Colonic mucosa (tissue), 4 donors: ENCODE measurements around the gene EPN2. TPM values are rescaled to one million over a fixed set of nuclear protein-coding genes. Genes with fewer than 3 reads are reported as not detected.
A peak's percentile ranks its signal among the peaks of the same experiment; 100 is the strongest.
"Not testable (repeated sequence)": the region's sequence is repeated elsewhere in the genome, so short reads cannot be mapped to it uniquely, and the experiment has no call there.

Experiments
- DNase-seq: peaks from one replicate; pipeline ENCODE4 v3.0.0-alpha.2; 2020
- H3K27ac ChIP-seq: fragments of 200-600 bp; one replicate; pipeline ENCODE4 v1.8.0; 2021
- H3K27me3 ChIP-seq: fragments of 200-600 bp; one replicate; pipeline ENCODE4 v1.8.0; 2021
- H3K36me3 ChIP-seq: fragments of 200-600 bp; one replicate; pipeline ENCODE4 v1.8.0; 2021
- H3K4me1 ChIP-seq: fragments of 200-600 bp; one replicate; pipeline ENCODE4 v1.8.0; 2021; ENCODE audit warnings: mild to moderate bottlenecking
- H3K4me3 ChIP-seq: fragments of 200-600 bp; one replicate; pipeline ENCODE4 v1.8.0; 2021
- H3K9ac ChIP-seq, 2 donors: one replicate each; pipeline ENCODE4 v1.7.0; 2013; ENCODE audit warnings: control low read depth in 2 of 2, low read depth in 2 of 2, low read length in 2 of 2
- H3K9me3 ChIP-seq: fragments of 200-600 bp; one replicate; pipeline ENCODE4 v1.8.0; 2021
- intact Hi-C: fragments of 100-400 bp; cut with DNase I; formaldehyde crosslinking; loops from one replicate; pipeline ENCODE4 v1.14.1; 2022
- total RNA-seq, 2 donors: library from RNA; stranded (reverse); fragmentation: NEBNext Ultra II Directional in 1 of 2; extraction: Animal tissue kit (Norgen Biotek cat#: 25700) in 1 of 2; gene quantifications; one replicate each; pipeline ENCODE4 v1.2.1, GENCODE V29; 2021
- donor health status: healthy.
- donor health status: DM: no; HTN: no; CAD: no.
- donor health status: DM: no; HTN: no; CAD: no.

Gene EPN2
- 10 to 100 TPM; 34.7 to 36.3 TPM for total RNA-seq

DNA sequence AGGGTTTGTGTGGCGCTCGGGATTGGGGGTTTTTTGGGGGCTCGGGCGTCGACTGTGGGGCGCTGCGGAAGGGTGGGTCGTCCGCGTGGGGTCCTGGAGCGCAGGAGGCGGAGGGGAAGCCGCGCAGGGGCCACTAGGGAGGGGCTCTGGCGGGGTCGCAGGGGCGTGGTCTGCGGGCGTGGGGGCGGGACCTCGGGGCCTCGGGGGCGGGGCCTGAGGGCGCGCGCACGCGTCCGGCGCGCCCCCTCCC, at the start of gene EPN2:
Gene EPN2, plus strand, starts transcription at position 228 of the 250 bp plus-strand sequence. CDS start 45,754 bp downstream, outside the sequence.
- intact Hi-C loops: not testable (repeated sequence)

DNA sequence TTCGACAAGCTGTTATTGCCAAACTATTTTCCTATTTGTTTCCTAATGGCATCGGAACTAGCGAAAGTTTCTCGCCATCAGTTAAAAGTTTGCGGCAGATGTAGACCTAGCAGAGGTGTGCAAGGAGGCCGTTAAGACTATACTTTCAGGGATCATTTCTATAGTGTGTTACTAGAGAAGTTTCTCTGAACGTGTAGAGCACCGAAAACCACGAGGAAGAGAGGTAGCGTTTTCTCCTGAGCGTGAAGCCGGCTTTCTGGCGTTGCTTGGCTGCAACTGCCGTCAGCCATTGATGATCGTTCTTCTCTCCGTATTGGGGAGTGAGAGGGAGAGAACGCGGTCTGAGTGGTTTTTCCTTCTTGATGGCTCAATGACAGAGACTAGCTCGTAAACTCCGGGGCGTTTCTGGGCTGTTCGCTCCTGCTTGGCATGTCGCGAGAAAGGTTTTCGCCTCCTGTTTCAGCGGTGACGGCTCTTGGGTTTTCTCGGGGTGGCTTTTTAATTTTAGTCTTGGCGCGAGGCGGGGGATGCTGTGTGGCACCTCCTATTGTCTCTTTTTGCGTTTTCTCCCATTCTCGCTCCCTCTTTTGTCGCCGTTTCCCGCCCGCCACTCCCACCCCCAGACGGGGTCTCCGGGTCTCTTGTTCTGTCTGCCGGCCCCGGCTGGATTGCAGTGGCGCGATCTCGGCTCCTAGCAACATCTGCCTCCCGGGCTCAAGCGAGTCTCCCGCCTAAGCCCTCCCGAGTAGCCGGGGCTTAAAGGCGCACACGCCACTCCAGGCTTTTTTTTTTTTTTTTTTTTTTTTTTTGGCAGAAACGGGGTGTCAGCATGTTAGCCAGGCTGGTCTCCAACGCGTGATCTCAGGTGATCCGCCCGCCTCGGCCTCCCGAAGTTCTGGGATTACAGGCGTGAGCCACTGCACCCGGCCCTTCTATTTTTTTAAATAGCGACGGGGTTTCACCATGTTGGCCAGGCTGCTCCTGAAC, 49.0 kb upstream of the EPN2 start:
- DNase-seq, H3K27me3 ChIP-seq, H3K4me1 ChIP-seq, H3K36me3 ChIP-seq, H3K4me3 ChIP-seq, H3K27ac ChIP-seq, H3K9me3 ChIP-seq, intact Hi-C loops, H3K9ac ChIP-seq: not testable (repeated sequence)

More for the DNA sequence above, at the start of gene EPN2:
- peak within 1 kb of the TSS; percentile 85 to 88 for H3K9ac ChIP-seq
- H3K27ac ChIP-seq: peak within 1 kb of the TSS; percentile 75
- not testable (repeated sequence) for H3K27me3 ChIP-seq, H3K36me3 ChIP-seq, H3K4me1 ChIP-seq, H3K9me3 ChIP-seq
- DNase-seq: peak; percentile 69
- peak within 1 kb of the TSS; percentile 97 for H3K4me3 ChIP-seq

DNA sequence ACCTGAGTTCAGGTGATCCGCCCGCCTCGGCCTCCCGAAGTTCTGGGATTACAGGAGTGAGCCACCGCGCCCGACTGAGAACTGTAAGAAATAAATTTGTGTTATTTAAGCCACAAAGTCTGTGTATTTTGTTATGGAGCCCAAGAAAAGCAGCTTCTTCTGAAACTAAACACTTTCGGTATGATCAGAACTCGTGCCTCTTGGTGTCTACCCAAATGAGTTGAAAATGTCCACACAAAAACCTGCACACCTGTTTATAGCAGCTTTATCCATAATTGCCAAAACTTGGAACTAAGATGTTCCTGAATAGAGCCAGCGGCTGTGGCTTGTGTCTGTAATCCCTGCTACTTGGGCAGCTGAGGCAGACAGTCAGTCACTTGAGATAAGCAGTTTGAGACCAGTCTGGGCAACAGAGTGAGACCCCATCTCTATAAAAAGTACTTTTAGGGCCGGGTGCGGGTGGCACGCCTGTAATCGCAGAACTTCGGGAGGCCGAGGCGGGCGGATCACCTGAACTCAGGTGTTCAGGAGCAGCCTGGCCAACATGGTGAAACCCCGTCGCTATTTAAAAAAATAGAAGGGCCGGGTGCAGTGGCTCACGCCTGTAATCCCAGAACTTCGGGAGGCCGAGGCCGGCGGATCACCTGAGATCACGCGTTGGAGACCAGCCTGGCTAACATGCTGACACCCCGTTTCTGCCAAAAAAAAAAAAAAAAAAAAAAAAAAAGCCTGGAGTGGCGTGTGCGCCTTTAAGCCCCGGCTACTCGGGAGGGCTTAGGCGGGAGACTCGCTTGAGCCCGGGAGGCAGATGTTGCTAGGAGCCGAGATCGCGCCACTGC, 48.1 kb upstream of the EPN2 start:
- H3K9me3 ChIP-seq, DNase-seq, H3K27me3 ChIP-seq, H3K36me3 ChIP-seq, H3K9ac ChIP-seq, H3K4me1 ChIP-seq, H3K27ac ChIP-seq, H3K4me3 ChIP-seq, intact Hi-C loops: not testable (repeated sequence)

DNA sequence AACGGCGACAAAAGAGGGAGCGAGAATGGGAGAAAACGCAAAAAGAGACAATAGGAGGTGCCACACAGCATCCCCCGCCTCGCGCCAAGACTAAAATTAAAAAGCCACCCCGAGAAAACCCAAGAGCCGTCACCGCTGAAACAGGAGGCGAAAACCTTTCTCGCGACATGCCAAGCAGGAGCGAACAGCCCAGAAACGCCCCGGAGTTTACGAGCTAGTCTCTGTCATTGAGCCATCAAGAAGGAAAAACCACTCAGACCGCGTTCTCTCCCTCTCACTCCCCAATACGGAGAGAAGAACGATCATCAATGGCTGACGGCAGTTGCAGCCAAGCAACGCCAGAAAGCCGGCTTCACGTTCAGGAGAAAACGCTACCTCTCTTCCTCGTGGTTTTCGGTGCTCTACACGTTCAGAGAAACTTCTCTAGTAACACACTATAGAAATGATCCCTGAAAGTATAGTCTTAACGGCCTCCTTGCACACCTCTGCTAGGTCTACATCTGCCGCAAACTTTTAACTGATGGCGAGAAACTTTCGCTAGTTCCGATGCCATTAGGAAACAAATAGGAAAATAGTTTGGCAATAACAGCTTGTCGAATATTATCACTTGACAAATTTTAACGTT, 47.3 kb upstream of the EPN2 start:
- H3K9me3 ChIP-seq, H3K27ac ChIP-seq, intact Hi-C loops, H3K27me3 ChIP-seq, H3K4me1 ChIP-seq, H3K9ac ChIP-seq, H3K4me3 ChIP-seq, H3K36me3 ChIP-seq, DNase-seq: not testable (repeated sequence)

DNA sequence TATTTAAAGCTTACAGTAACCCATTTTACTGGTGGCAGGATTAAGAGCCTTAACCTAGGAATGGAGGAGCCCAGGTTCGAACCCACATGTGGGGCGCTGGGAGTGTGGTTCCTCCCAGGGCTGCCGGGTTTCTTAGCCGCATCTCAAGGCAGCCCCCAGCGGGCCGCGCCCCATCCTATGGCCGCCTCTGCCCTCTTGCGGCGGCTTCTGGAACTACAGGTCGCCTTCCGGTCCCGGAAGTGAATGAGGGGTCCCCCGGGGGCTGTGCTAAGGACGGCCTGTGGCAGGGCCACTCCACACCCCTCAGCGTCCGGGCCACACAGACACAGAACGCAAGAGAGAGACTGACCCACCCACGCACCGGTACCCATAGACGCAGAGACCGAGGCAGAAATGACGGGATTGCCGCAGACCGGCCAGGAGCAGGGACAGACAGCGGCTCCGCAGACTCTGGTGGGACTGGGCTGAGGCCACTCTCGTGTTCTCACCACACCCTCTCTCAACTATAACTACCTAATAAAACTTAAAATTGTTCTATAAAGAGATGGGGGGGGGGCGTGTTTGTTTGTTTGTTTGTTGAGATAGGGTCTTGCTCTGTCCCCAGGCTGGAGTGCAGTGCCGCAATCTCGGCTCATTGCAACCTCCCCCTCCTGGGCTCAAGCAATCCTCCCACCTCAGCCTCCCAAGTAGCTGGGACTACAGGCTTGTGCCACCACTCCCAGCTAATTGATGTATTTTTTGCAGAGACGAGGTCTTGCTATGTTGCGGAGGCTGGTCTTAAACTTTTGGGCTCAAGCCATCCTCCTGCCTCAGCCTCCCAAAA, 40.6 kb upstream of the EPN2 start:
- H3K4me1 ChIP-seq, H3K27me3 ChIP-seq, H3K9ac ChIP-seq, DNase-seq, H3K4me3 ChIP-seq, H3K36me3 ChIP-seq, H3K27ac ChIP-seq, H3K9me3 ChIP-seq, intact Hi-C loops: not testable (repeated sequence)

DNA sequence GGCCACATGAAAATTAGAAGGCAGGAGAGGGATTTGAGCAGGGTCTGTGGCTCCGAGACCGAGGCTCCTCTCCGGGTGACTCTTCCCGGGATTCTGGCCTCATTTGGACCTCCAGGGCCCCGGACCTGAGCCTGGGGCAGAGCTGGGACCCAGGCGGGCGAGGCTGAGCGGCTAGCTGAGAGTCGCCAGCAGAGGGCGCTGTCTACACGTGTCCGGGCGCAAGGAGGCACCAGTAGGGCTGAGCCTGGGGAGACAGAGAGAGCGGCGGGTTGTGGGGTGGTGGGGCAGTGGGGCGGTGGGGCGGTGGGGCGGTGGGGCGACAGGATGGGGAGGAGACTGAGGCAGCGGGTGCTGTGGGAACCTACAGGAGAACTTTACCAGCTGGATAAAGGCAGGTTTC, 34.7 kb upstream of the EPN2 start:
- H3K27ac ChIP-seq, H3K4me1 ChIP-seq, H3K9ac ChIP-seq, H3K9me3 ChIP-seq, H3K36me3 ChIP-seq, intact Hi-C loops, H3K27me3 ChIP-seq, H3K4me3 ChIP-seq, DNase-seq: not testable (repeated sequence)

DNA sequence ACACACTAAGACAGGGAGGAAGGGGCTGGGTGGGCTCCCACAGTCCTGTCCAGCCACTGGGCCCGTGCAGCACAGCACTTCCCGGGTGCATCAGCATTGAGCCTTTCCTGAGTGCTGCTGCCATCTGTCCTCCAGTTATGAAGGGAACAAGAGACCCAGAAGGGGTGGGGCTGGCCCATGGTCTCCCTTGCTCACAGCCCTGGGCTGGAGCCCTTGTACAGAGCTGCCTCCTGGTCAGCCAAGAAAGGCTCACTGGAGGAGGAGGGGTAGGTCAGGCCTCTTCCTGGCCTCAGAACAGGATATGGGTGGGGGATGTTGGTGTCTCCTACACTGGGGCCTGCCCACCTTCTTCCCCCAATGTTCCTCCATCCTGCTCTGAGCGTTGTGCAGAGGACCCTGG, 33.7 kb upstream of the EPN2 start:
- H3K27me3 ChIP-seq, intact Hi-C loops, DNase-seq, H3K27ac ChIP-seq, H3K9me3 ChIP-seq, H3K36me3 ChIP-seq, H3K4me3 ChIP-seq, H3K9ac ChIP-seq, H3K4me1 ChIP-seq: not testable (repeated sequence)

DNA sequence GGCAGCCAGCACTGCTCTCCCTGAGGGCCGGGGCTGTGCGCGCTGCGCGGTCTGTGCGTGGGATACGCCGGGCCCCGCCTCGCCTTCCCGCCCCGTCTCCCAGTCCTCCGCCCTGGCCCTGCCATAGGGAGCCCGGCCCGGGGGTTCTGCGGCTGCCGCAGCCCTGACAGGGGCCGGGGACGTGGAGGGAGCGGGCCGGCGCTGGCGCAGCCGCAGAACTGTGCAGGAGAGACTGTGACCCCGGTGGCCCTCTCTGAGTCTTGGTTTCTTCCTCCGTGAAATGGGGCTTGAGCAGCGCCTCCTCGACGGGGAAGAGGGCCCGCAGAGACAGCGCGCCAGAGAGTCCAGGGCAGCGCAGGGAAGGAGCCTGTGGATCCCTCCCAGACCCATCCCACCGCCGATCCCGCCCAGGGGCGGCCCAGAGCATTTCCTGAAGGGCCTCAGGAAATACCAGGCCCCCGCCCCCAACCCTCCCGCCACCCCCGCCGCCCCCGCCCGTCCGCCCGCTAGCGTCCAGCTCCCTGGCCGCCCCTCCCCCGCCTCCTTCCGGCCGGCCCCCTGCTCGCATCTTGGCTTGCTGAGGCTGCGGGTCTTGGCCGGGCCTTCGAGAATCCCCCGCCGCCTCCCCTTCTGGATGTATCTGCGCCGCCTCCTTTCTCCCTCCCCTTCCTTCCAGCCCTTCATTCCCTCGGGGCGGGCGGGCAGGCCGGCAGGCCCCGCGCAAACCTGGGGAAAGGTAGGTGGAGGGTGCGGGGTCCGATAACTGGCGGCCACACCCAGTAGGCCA, 21.9 kb upstream of the EPN2 start:
- H3K36me3 ChIP-seq, H3K9me3 ChIP-seq, H3K27ac ChIP-seq, intact Hi-C loops, H3K27me3 ChIP-seq, DNase-seq, H3K4me1 ChIP-seq, H3K9ac ChIP-seq, H3K4me3 ChIP-seq: not testable (repeated sequence)

DNA sequence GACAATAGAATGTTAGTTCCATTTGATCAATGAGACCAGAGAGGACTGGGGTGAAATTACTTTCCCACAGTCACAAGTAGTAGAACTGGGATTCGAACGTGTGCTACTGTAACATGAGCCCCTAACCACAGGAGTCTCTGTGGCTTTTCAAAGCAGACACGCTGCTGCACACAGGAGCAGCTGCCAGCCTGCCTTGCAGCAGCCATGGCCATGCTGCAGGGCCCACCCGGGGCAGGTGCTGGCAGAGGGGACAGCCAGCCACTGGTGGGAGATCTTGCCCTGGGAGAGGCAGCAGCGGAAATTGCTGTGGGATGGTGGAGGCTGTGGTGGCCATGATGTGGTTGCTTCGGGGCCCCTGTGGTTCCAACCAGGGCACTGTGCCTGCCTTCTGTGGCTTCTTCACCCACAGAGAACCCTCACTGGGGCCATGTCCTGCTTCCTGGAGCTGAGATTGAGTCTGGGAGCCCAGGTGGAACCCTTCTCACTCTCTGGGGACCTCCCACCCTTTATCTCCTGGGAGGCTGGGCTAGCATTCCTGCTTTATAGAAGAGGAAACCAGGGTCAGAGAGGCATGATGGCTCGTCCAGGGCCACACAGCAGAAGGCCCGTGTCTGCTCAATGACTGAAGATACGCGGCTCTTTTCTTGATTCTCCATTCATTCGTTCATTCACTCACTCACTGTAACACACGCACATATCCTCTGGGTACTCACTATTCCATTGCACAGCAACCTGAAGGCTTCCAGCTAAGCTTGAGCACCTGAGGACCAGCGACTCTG, 20.8 kb upstream of the EPN2 start:
- H3K27ac ChIP-seq, H3K27me3 ChIP-seq, H3K36me3 ChIP-seq, H3K4me3 ChIP-seq, H3K9ac ChIP-seq, H3K9me3 ChIP-seq, intact Hi-C loops, DNase-seq, H3K4me1 ChIP-seq: not testable (repeated sequence)

DNA sequence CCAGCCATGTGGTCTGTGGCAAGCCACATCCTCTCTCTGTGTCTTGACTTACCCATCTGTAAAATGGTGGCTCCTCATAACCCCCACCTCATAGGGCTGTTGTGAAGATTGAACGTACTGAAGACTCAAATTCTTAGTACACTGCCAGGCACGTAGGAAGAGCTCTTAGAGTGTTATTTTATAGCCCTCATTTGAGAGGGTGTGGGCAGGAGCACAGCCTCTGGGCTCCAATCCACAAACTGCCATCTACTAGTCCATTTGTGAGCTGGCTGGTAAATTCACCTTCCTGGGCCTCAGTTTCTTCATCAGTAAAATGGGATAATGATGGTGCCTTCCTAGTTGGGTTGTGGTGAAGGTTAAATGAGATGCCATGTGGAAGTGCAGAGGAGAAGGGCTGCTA, 18.3 kb upstream of the EPN2 start:
- H3K27ac ChIP-seq, H3K9me3 ChIP-seq, H3K4me3 ChIP-seq, H3K27me3 ChIP-seq, H3K4me1 ChIP-seq, DNase-seq, intact Hi-C loops, H3K36me3 ChIP-seq, H3K9ac ChIP-seq: not testable (repeated sequence)

DNA sequence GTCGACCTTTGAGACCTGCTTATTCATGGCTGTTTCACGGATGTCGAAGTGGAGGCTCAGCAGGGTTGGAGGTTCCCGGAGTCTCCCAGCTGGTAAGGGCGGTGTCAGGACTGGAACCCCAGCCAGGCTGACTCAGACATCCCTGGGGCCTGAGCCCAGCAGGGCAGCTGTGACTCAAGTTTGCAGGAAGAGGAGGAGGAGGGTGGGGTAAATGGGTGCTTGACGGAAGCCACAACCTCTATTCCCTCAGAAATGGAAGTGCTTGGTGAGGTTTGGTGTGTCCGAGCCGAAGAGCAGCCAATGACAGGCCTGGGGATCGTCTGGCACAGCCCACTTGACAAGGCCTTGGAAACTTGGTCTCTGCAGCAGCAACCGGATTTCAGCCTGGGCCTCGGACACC, 17.8 kb upstream of the EPN2 start:
- intact Hi-C loops, H3K4me3 ChIP-seq, DNase-seq, H3K36me3 ChIP-seq, H3K9me3 ChIP-seq, H3K27me3 ChIP-seq, H3K4me1 ChIP-seq, H3K9ac ChIP-seq, H3K27ac ChIP-seq: not testable (repeated sequence)
